Nephron (organoid): Measurements from ENCODE around the gene FHL1.

Experiments
- H3K27ac Mint-ChIP-seq, 3 experiments: 2 replicates each; pipeline ENCODE4 v1.8.0; 2020; ENCODE audit warnings: mixed read lengths in 3 of 3, mild to moderate bottlenecking in 2 of 3, moderate library complexity in 1 of 3
- H3K27me3 Mint-ChIP-seq: 2 replicates; pipeline ENCODE4 v1.8.0; 2021; ENCODE audit warnings: low read depth, mild to moderate bottlenecking, moderate library complexity, mixed read lengths
- H3K36me3 Mint-ChIP-seq: 2 replicates; pipeline ENCODE4 v1.8.0; 2020; ENCODE audit warnings: low read depth, mixed read lengths
- H3K4me1 Mint-ChIP-seq: 2 replicates; pipeline ENCODE4 v1.8.0; 2020; ENCODE audit warnings: mixed read lengths
- H3K4me3 Mint-ChIP-seq, 3 experiments: 2 replicates each; pipeline ENCODE4 v1.8.0; 2020; ENCODE audit warnings: mild to moderate bottlenecking in 3 of 3, mixed read lengths in 3 of 3, moderate library complexity in 2 of 3
- H3K9me3 Mint-ChIP-seq: 2 replicates; pipeline ENCODE4 v1.8.0; 2020; ENCODE audit warnings: mixed read lengths
- CTCF ChIP-seq, 3 experiments: fragments of 200-600 bp; sonication (generic); IDR thresholded peaks; one replicate each; pipeline ENCODE4 v1.5.0; 2021; ENCODE audit warnings: antibody characterized with exemption in 3 of 3; ENCODE audit not compliant: unreplicated experiment in 3 of 3

Gene FHL1

DNA sequence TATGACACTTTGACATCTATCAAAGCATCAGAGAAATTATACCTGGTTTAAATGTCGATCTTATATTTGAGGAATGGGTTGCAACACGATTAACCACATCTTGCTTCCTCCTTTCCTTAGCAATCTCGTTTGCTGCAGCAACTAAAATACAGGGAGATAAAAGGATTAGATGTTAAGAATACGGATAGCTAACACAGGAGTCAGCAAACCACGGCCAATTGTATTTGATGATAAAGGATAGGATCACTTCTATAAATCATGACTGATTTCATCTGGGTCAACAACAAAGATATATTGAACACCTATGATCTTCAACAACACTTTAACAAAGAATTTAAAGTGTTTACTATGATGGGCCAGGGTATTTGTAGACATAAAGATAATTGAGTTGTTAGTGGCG is 98.9 kb downstream of the FHL1 start:
- H3K9me3 Mint-ChIP-seq: peaks cover 3% of the 10 kb centered on the region
- no peaks in the 10 kb centered on the region for H3K4me1 Mint-ChIP-seq
- no peak for TF ChIP-seq CTCF (IDR thresholded peaks at IDR 0.05; ENCODE audit: unreplicated experiment in 3 of 3)
- peaks cover 15% of the 10 kb centered on the region for H3K36me3 Mint-ChIP-seq
- no peaks in the 10 kb centered on the region for H3K27me3 Mint-ChIP-seq
- H3K27ac Mint-ChIP-seq: no peak overlapping the region
- H3K4me3 Mint-ChIP-seq: no peak overlapping the region

- peak overlapping the region in 1 of 3 experiments; percentile 73 for H3K27ac Mint-ChIP-seq
- no peak for TF ChIP-seq CTCF (IDR thresholded peaks at IDR 0.05; ENCODE audit: unreplicated experiment in 3 of 3)
- peak overlapping the region; percentile 79 to 88 (median 85) for H3K4me3 Mint-ChIP-seq
- H3K36me3 Mint-ChIP-seq: no peaks in the 10 kb centered on the region
- peaks cover 2% of the 10 kb centered on the region for H3K9me3 Mint-ChIP-seq
- H3K27me3 Mint-ChIP-seq: no peaks in the 10 kb centered on the region
- H3K4me1 Mint-ChIP-seq: no peaks in the 10 kb centered on the region
Observed at GRCh38 chrX:136250191-136251040, 103.1 kb downstream of the FHL1 start.

DNA sequence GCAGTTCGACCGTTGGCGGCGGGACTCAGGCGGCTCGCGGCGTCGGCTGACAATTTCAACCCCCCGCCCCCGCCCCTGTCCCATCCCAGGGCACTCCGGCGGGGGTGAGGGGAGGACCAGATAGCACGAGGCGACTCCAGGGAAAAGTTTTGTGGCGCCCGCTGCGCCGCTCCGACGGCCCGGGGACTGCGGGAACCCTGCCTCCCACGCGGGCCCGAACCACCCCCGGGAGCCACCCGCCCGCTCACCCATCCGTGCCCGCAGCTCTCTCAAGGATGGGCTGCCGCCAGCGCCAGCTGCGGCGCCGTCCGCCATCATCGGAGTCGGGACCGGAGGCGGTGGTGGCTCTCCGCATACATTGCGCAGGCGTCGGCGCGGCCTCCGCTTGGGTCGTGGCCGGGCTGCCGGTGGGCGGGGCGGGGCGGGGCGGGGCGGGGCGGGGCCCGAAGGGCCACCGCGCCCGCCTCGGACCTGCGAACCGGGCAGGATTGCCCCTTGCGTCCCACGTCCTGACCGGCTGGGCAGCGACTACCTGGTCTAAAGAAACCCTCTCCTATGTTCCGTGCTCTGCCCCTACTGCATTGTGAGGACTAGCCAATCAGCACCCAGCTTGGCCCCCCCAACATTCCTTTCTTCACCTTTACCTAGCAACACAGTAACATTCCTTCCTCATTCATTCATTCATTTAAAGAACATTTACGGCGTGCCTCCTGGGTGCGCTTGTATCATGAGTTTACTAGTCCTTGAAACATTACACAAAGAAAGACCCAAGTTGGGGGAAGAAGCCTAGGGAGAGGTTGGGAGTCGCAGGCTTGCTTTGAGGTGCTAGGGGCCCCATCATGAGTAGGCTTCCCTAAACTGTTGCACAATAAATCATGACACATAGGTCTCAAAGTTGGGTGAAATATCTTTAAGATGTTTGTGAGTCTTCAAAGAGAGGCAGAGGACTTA is 104.0 kb downstream of the FHL1 start, which contains the start of gene MAP7D3:
Gene MAP7D3 (minus strand): TSS at position 360 of the 951 bp plus-strand sequence. CDS start 42 bp downstream, at position 318.
- peak within 1 kb of the TSS; percentile 80 to 92 (median 91) for H3K4me3 Mint-ChIP-seq
- TF ChIP-seq CTCF (IDR thresholded peaks at IDR 0.05; ENCODE audit: unreplicated experiment in 3 of 3): no peak
- peak within 1 kb of the TSS; percentile 18 to 81 (median 22) for H3K27ac Mint-ChIP-seq
- H3K27me3 Mint-ChIP-seq: no peaks in the 10 kb centered on the region
- no peaks in the 10 kb centered on the region for H3K4me1 Mint-ChIP-seq
- peaks cover 2% of the 10 kb centered on the region for H3K9me3 Mint-ChIP-seq
- H3K36me3 Mint-ChIP-seq: no peaks in the 10 kb centered on the region

GRCh38 chrX:136255541-136255940 is 108.2 kb downstream of the FHL1 start:
- Mint-ChIP-seq H3K4me1 (no peaks in the 10 kb centered on the region), H3K27me3 (no peaks in the 10 kb centered on the region), H3K36me3 (no peaks in the 10 kb centered on the region), H3K9me3 (peaks cover 5% of the 10 kb centered on the region), H3K4me3 (no peak overlapping the region), H3K27ac (no peak overlapping the region)
- no peak for TF ChIP-seq CTCF (IDR thresholded peaks at IDR 0.05; ENCODE audit: unreplicated experiment in 3 of 3)

GRCh38 chrX:136256026-136256425 is 108.7 kb downstream of the FHL1 start:
- Mint-ChIP-seq H3K27me3 (no peaks in the 10 kb centered on the region), H3K9me3 (peaks cover 5% of the 10 kb centered on the region), H3K27ac (no peak overlapping the region), H3K36me3 (no peaks in the 10 kb centered on the region), H3K4me3 (no peak overlapping the region), H3K4me1 (no peaks in the 10 kb centered on the region)
- TF ChIP-seq CTCF (IDR thresholded peaks at IDR 0.05; ENCODE audit: unreplicated experiment in 3 of 3): no peak
